Memory B cell (primary cell): Measurements from ENCODE around the gene CHD1L.
"Not testable (repeated sequence)": the region's sequence is repeated elsewhere in the genome, so short reads cannot be mapped to it uniquely, and the experiment has no call there.

ENCODE experiments used
- ATAC-seq: fragments of 150-1000 bp; cut with Tn5 transposase; 2 replicates; pipeline ENCODE4 v1.10.0; 2021; ENCODE audit warnings: low read depth, mild to moderate bottlenecking, moderate library complexity
- DNase-seq, 2 donors: peaks; one replicate each; pipeline ENCODE4 v3.0.0; 2022; ENCODE audit warnings: low spot score in 2 of 2
- H3K27ac Mint-ChIP-seq: one replicate; pipeline ENCODE4 v1.8.0; 2022; ENCODE audit warnings: mild to moderate bottlenecking, moderate library complexity, mixed read lengths
- H3K27me3 Mint-ChIP-seq: one replicate; pipeline ENCODE4 v1.8.0; 2022; ENCODE audit warnings: mixed read lengths
- H3K36me3 Mint-ChIP-seq: one replicate; pipeline ENCODE4 v1.8.0; 2022; ENCODE audit warnings: mild to moderate bottlenecking, mixed read lengths
- H3K4me1 Mint-ChIP-seq: one replicate; pipeline ENCODE4 v1.8.0; 2022; ENCODE audit warnings: mixed read lengths
- H3K4me3 Mint-ChIP-seq: one replicate; pipeline ENCODE4 v1.8.0; 2022; ENCODE audit warnings: mild to moderate bottlenecking, moderate library complexity, mixed read lengths
- H3K9me3 Mint-ChIP-seq: one replicate; pipeline ENCODE4 v1.8.0; 2022; ENCODE audit warnings: mixed read lengths

Gene CHD1L

GRCh38 chr1:147215540-147215916 lies 27.0 kb upstream of the CHD1L start:
- Mint-ChIP-seq H3K27me3 (no peaks in the 10 kb centered on the region), H3K4me1 (peaks cover 5% of the 10 kb centered on the region), H3K4me3 (no peak overlapping the region), H3K27ac (no peak overlapping the region), H3K36me3 (peaks cover 5% of the 10 kb centered on the region), H3K9me3 (no peaks in the 10 kb centered on the region)
- DNase-seq, result no peak
- no peak for ATAC-seq

DNA sequence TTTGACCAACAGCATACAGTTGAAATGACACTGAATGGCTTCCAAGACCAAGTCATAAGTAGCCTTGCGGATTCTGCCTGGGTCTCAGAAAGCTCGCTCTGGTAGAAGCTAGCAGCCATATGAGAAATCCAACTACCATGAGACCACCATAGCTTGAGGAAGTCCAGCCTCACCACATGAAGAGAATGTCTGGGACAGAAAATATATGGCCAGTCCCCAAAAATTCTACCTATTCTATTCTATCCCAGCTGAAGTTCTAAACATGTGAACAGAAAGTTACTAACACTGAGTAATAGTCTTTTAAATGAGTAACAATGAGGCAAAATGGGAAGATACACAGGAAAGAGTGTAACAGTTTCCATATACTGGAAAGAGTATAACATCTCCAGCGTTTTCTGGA lies 26.4 kb upstream of the CHD1L start:
- ATAC-seq (no peak), DNase-seq (no peak)
- Mint-ChIP-seq H3K4me3 (no peak overlapping the region), H3K27ac (no peak overlapping the region), H3K36me3 (peaks cover 5% of the 10 kb centered on the region), H3K27me3 (no peaks in the 10 kb centered on the region), H3K9me3 (no peaks in the 10 kb centered on the region), H3K4me1 (peaks cover 5% of the 10 kb centered on the region)

DNA sequence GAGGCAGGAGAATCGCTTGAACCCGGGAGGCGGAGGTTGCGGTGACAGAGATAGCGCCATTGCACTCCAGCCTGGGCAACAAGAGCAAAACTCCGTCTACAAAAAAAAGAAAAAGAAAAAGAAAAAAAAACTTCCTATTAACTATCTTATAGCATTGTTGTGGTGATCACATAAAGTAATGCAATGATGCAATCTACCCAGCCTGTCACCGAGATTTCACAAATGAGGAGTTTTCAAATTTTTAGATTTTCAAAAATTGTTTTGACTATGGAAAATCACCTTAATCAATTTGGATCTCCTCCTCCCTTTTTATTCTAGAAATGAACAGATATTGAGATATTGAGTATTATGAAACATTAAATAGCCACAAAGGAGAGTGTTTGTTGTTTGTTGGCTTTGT lies 25.3 kb upstream of the CHD1L start:
- Mint-ChIP-seq H3K27ac (no peak overlapping the region), H3K27me3 (no peaks in the 10 kb centered on the region), H3K4me1 (peaks cover 5% of the 10 kb centered on the region), H3K36me3 (peaks cover 5% of the 10 kb centered on the region), H3K9me3 (no peaks in the 10 kb centered on the region), H3K4me3 (no peak overlapping the region)
- DNase-seq (no peak), ATAC-seq (no peak)

GRCh38 chr1:147218606-147219005 lies 23.9 kb upstream of the CHD1L start:
- H3K9me3 Mint-ChIP-seq, result no peaks in the 10 kb centered on the region

DNA sequence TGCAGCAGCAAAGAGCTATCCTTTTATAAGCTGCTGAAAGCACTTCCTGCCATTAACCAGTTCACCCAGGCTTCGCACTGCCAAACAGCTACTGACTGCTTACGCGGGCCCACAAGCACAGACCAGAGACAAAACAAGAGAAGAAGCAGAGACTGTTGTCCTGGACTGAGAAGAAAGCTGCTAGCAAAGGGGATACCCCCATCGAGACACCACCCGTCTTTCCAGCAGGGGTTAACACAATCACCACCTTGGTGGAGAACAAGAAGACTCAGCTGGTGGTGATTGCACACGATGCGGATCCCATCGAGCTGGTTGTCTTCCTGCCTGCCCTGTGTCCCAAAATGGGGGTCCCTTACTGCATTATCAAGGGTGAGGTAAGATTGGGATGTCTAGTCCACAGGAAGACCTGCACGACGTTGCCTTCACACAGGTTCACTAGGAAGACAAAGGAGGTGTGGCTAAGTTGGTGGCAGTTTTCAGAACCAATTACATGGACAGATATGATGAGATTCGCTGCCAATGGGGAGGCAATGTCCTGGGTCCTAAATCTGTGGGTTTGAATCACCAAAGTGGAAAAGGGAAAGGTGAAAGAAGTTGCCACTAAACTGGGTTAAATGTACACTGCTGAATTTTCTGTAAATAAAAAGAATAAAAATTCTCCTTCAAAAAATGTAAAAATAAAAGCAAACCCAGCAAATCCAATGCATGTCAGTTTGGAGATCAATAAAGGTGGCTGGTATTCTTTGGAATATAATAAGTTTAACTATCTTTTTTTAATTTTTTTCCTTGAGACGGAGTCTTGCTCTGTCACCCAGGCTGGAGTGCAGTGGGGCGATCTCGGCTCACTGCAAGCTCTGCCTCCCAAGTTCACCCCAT lies 18.5 kb upstream of the CHD1L start:
- no peak for ATAC-seq
- H3K9me3 Mint-ChIP-seq, result no peaks in the 10 kb centered on the region
- H3K27ac Mint-ChIP-seq, result no peak overlapping the region
- H3K4me3 Mint-ChIP-seq, result peak overlapping the region; percentile 24
- DNase-seq, result no peak
- no peaks in the 10 kb centered on the region for H3K27me3 Mint-ChIP-seq
- peaks cover 18% of the 10 kb centered on the region for H3K4me1 Mint-ChIP-seq
- H3K36me3 Mint-ChIP-seq, result peaks cover 2% of the 10 kb centered on the region

More at GRCh38 chr1:147218606-147219005, 23.9 kb upstream of the CHD1L start:
- ATAC-seq (no peak), DNase-seq (no peak)
- no peak overlapping the region for H3K27ac Mint-ChIP-seq
- H3K36me3 Mint-ChIP-seq, result peaks cover 4% of the 10 kb centered on the region
- no peak overlapping the region for H3K4me3 Mint-ChIP-seq
- H3K27me3 Mint-ChIP-seq, result no peaks in the 10 kb centered on the region
- peaks cover 6% of the 10 kb centered on the region for H3K4me1 Mint-ChIP-seq

DNA sequence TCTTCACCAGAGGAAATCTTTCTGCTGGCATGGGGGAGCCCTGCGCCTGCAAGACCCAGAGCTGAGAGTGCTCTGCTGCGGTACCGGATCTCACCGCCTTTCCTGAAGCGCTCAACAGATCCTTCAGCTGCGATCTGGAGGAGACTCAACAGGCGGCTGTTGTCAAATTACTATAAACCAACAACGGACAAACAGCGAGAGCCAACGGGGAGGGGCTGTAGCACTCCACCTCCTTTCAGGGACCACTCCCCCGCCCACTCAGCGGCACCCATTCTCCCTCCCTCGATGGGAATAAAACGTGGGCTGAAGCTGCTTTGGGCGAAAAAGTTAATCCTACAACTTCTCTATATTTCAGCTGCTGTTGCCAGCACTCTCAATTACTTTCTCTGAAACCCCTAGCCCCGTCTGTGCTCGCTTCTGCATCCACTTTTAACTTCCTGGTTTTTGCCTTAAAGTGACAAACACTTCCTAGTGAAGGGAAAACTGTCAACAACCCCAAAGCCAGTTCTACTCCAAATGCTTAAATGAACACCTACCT lies 17.2 kb upstream of the CHD1L start, which contains the start of gene FMO5:
FMO5 (minus strand) TSS at position 147 of the 538 bp plus-strand sequence. CDS start 310 bp downstream, outside the sequence.
- ATAC-seq (peak; percentile 95), DNase-seq (peak; percentile 29 to 30)
- Mint-ChIP-seq H3K4me3 (peak within 1 kb of the TSS; percentile 98), H3K36me3 (peaks cover under 1% of the 10 kb centered on the region), H3K4me1 (peaks cover 17% of the 10 kb centered on the region), H3K9me3 (no peaks in the 10 kb centered on the region), H3K27me3 (no peaks in the 10 kb centered on the region), H3K27ac (peak within 1 kb of the TSS; percentile 94)

- H3K27me3 Mint-ChIP-seq, H3K36me3 Mint-ChIP-seq, H3K4me1 Mint-ChIP-seq, DNase-seq, H3K9me3 Mint-ChIP-seq, ATAC-seq, H3K4me3 Mint-ChIP-seq, H3K27ac Mint-ChIP-seq: not testable (repeated sequence)
Measured at GRCh38 chr1:147231032-147231431, 11.5 kb upstream of the CHD1L start.

DNA sequence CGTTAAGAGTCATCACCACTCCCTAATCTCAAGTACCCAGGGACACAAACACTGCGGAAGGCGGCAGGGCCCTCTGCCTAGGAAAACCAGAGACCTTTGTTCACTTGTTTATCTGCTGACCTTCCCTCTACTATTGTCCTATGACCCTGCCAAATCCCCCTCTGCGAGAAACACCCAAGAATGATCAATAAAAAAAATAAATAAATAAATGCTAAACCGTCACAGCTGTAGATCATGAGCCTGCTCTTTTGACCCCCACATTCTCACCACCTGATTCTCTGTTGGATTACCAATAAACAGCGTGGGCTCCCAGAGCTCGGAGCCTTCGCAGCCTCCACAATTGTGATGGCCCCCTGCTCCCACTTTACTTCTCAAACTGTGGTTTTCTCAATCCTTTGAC lies 8.6 kb upstream of the CHD1L start:
- not testable (repeated sequence) for H3K4me3 Mint-ChIP-seq, H3K27me3 Mint-ChIP-seq, DNase-seq, H3K4me1 Mint-ChIP-seq, H3K27ac Mint-ChIP-seq, H3K9me3 Mint-ChIP-seq, ATAC-seq, H3K36me3 Mint-ChIP-seq

DNA sequence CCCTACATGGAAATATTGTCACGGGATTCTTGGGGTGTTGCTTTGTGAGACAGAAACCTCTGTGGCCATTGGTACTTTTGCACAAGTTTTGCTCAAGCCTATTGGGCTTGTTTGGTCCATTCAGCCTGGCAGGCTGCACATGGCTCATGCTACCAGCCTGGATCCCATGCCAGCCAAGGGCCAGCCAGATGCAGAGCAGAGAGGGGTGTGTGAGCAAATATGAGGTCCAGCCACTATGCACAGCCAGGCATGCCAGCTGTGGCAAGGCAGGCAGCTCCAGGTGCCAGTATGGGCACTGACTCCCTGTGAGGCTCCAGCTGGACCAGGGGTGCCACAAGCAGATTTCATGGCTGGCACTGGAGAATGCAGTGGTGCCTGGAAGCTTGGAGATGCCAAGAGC lies 6.7 kb upstream of the CHD1L start:
- Mint-ChIP-seq H3K27ac (no peak overlapping the region), H3K36me3 (no peaks in the 10 kb centered on the region), H3K4me3 (no peak overlapping the region), H3K9me3 (no peaks in the 10 kb centered on the region), H3K27me3 (no peaks in the 10 kb centered on the region), H3K4me1 (no peaks in the 10 kb centered on the region)
- ATAC-seq (no peak), DNase-seq (no peak)

DNA sequence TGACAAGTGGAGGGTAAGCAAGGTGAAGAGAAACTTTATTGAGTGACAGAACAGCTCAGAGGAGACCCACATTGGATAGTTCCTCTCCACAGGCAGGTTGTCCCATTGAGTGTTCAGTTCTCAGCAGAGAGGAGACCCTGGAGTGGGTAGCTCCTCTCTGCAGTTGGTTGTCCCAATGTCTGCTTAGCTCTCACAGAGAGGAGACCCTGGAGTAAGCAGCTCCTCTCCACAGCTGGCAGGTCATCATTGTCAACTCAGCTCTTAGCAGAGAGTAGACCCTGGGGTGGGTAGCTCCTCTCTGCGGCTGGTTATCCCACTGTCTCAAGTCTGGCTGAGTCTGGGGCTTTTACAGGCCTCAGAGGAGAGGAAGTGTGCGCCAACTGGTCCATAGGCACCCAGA lies 6.0 kb upstream of the CHD1L start:
- ATAC-seq, result no peak

DNA sequence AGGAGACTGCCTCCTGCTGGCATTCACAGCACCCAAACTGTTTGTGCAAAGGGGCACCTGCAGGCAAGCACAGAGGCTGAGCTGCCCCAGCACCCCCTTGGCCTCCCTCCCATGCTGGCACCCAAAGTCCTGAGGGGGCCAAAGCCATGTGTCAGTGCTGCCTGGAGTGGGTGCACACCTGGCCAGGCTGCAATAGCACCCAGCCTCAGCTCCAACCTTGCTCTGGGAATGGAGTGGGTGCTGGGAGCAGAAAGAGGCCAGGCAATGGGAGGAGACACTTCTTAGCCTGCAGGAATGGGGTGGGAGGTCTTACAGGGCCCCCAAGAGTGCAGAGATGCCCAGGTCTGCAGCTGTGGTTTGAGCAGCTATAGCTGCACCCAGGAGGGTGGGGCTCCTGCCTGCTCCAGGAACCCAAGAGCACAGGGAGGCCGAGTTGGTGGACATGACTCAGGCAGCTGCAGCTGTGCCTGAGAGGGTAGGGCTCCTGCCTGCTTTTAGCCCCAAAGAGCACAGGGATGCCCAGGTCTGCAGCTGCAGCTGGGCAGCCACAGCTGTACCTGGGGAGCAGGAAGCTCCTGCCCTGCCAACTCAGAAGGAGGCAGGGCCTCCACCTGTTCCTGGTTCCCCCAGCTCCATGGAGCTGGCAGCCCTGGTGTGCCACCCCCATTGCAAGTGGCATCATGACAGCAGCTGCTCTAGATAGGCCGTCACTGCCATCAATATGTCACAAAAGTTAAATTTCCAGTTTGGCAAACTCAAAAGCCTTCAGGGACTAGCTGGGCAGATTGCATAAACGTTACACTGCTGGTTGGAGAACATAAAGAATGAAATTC lies 5.3 kb upstream of the CHD1L start:
- H3K27me3 Mint-ChIP-seq, result no peaks in the 10 kb centered on the region
- H3K9me3 Mint-ChIP-seq, result no peaks in the 10 kb centered on the region
- ATAC-seq (no peak), DNase-seq (no peak)
- H3K36me3 Mint-ChIP-seq, result no peaks in the 10 kb centered on the region
- no peak overlapping the region for H3K4me3 Mint-ChIP-seq
- H3K4me1 Mint-ChIP-seq, result peaks cover 3% of the 10 kb centered on the region
- no peak overlapping the region for H3K27ac Mint-ChIP-seq

More for the DNA sequence above, 6.0 kb upstream of the CHD1L start:
- Mint-ChIP-seq H3K4me3 (no peak overlapping the region), H3K9me3 (no peaks in the 10 kb centered on the region), H3K27me3 (no peaks in the 10 kb centered on the region), H3K36me3 (no peaks in the 10 kb centered on the region), H3K4me1 (no peaks in the 10 kb centered on the region), H3K27ac (no peak overlapping the region)
- DNase-seq, result no peak

DNA sequence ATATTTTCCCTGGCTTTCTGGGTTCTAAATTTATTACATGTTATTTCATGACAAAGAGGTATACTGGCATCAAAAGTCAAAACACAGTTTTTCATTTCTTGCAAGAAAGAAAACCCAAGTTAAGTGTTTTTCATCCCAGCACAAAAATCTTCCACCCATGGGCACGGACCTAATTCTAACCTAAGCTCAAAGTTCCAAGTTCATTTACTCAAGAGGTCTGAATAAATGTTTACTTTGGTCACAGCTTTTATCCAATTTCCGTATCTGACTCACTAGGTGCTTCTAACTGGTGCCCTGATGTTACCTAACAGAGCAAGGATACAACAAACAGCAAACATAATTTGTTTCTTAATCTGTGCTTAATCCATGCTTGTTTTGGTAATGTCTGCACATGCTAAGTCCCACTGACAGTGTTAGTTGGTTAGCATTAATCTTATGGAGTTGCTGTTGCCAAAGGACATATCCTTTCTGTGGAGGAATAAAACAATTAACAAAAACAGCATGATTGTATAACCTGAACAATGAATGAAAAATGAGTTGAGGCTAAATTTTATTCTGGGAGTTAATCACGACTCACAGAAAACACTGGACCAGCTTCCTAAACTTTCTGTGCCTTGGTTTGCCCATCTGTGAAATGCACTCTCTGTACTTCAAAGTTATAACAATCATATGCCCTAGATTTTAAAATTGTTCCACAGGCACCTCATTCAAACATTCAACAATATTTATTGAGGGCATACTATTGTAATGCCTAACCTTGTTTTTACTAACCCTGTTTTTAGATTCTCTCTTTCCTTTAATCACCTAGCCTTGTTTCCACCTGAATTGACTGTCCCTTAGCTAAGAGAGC lies 4.2 kb upstream of the CHD1L start:
- Mint-ChIP-seq H3K27me3 (no peaks in the 10 kb centered on the region), H3K4me3 (no peak overlapping the region), H3K27ac (no peak overlapping the region), H3K36me3 (no peaks in the 10 kb centered on the region), H3K4me1 (peaks cover 5% of the 10 kb centered on the region), H3K9me3 (no peaks in the 10 kb centered on the region)
- DNase-seq (no peak), ATAC-seq (no peak)

DNA sequence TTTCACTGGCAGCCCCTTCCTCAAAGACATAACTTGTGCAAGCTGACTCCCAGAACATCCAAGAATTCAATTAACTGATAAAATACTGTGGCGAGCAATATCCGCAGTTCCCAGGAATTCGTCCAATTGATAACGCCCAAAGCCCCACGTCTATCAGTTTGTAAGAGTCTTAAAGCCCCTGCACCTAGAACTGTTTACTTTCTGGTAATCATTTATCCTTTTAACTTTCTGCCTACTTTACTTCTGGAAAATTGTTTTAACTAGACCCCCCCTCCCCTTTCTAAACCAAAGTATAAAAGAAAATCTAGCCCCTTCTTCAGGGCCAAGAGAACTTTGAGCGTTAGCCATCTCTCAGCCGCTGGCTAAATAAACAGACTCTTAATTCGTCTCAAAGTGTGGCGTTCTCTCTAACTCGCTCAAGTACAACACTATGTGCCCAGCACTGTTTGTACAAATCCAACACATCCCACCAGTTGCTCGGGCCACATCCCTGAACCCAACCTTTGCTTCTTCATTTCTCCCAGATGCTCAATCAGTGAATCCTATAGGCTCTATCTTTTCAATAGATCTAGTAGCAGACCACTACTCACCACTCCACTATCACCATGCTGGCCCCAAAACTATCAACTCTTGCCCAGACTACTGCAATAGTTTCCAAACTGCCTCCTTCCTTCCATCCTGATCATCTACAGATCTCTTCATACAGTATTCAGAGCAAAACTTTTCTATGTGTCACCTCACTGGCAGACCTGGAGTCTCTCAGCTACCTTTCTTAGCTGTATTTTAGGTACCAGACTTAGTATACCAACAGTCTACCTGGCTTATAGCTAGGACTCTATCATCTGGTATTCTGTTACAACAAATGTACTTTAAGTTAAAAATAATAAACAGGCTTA lies 3.3 kb upstream of the CHD1L start:
- H3K27me3 Mint-ChIP-seq, result no peaks in the 10 kb centered on the region
- no peaks in the 10 kb centered on the region for H3K9me3 Mint-ChIP-seq
- no peak for DNase-seq
- no peak for ATAC-seq
- H3K27ac Mint-ChIP-seq, result no peak overlapping the region
- peaks cover 12% of the 10 kb centered on the region for H3K4me1 Mint-ChIP-seq
- no peaks in the 10 kb centered on the region for H3K36me3 Mint-ChIP-seq
- no peak overlapping the region for H3K4me3 Mint-ChIP-seq
